Stimulated activated CD8-positive, alpha-beta memory T cell treated with anti-CD3 and anti-CD28 coated beads, Interleukin-7, amount 100 ng/mL, for 4 hours (primary cell): ENCODE results near the gene ZKSCAN3.
A peak's percentile ranks its signal among the peaks of the same experiment; 100 is the strongest.
"Not testable (repeated sequence)": the region's sequence is repeated elsewhere in the genome, so short reads cannot be mapped to it uniquely, and the experiment has no call there.

Experiments
- DNase-seq, 2 donors: peaks; one replicate each; pipeline ENCODE4 v3.0.0-alpha.2; 2020; ENCODE audit warnings: low read depth in 2 of 2

Gene ZKSCAN3

DNA sequence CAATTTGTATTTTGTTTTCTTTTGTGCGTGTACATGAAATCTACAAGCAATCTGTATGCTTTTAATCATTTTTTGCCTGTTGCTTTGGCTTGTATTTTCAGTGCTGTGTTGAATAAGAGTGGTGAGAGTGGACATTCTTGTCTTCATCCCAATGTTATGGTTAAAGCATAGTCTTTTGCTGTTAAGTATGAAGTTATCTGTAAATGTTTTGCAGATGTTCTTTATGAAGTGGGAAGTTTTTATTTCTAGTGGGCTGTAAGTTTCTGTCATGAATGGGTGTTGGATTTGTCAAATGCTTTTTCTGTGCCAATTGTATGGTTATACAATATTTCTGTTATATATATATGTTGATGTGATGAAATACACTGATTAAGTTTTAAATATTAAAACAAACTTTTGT is 24.2 kb downstream of the ZKSCAN3 start:
- no peak for DNase-seq

GRCh38 chr6:28377879-28378278 is 28.1 kb downstream of the ZKSCAN3 start:
- no peak for DNase-seq

- no peak for DNase-seq
These were observed 28.9 kb downstream of the ZKSCAN3 start for GRCh38 chr6:28378644-28379043.

- no peak for DNase-seq
These were observed 30.6 kb downstream of the ZKSCAN3 start for GRCh38 chr6:28380381-28380780.

GRCh38 chr6:28383235-28384142 is 33.7 kb downstream of the ZKSCAN3 start:
- peak in 1 of 2 donors; percentile 25 for DNase-seq

GRCh38 chr6:28384143-28384533 is 34.4 kb downstream of the ZKSCAN3 start:
- no peak for DNase-seq

DNA sequence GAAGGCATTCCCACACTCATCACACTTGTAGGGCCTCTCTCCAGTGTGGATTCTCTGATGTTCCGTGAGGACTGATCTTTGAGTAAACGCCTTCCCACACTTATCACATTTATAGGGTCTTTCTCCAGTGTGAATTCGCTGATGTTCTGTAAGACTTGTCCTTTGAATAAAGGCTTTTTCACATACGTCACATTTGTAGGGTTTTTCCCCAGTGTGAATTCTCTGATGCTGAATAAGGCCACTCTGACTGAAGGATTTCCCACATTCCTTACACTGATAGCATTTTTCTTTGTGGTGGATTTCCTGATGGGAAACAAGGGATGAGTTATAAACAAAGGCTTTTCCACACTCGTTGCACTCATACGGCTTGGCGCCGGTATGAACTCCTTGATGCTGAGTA is 40.9 kb downstream of the ZKSCAN3 start:
- DNase-seq: no peak

- DNase-seq: no peak
These were observed 44.3 kb downstream of the ZKSCAN3 start for GRCh38 chr6:28393912-28394662.

DNA sequence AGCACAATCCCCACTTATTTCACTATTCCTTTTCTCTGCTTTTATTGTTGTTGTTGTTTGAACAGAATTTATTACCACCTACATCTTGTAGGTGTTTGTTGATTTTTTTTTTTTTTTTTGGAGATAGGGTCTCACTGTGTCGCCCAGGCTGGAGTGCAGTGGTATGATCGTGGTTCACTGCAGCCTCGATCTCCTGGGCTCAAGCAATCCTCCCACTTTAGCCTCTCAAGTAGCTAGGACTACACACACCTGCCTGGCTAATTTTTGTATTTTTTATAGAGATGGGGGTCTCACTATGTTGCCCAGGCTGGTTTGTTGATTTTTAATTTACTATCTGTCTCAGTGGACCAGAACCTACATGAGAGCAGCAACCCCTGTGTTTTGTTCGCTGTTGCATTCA is 46.2 kb downstream of the ZKSCAN3 start:
- no peak for DNase-seq

DNA sequence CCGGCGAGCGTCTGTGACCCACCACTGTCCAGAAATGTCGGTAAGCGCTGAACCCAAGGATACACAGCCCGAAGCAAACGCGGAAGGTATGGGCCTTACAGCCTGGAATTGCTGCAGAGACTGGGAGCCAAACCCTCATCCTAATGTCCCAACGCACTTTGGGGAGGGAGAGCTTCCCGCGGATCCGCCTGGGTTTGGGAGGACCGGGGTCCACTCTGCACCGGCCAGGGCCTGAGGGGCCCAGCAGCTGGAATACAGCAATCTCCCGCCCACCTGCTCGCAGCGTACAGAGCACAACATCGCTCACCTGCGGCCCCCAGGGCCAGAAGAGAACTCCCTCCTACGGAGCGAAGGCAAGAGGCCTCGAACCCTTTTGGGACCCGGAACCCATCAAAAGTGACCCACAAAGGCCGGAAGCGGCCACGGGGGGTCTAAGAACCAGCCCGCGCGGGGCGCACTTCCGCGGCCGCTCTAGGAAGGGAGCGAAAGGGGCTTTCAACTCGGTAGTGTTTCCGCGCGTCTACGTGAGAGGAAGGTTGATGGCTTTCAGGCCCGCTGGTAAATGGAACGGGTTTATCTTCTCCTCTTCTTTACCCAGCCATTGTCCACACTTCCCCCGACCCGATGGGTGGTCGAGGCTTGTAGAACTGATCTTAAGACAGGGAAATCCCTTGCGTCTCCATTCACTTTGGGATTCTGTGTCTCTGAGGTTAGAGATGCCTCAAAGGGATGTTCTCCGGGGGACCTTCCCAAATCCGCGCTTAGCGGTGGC is 49.8 kb downstream of the ZKSCAN3 start, which contains the start of gene ZSCAN12:
Gene ZSCAN12 (minus strand): TSS at position 398 of the 772 bp plus-strand sequence. CDS start 1,342 bp downstream, outside the sequence.
- DNase-seq: peak; percentile 75 to 76

DNA sequence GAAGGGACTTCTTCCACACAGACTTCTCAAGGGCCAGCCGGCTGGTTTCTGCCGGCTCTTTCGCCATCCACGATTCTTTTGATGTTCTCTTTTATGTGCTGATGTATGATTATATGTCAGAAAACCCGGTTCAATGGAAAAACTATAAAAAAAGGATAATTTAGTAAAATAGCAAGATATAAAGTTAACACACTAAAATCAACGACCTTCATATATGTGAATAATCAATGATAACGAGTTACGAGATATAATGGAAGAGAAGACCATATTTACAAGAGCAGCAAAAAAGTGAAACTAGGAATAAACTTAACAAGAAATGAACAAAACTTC is 50.3 kb downstream of the ZKSCAN3 start:
- DNase-seq: no peak

- DNase-seq: no peak
These were observed 51.4 kb downstream of the ZKSCAN3 start for GRCh38 chr6:28401172-28401571.

DNA sequence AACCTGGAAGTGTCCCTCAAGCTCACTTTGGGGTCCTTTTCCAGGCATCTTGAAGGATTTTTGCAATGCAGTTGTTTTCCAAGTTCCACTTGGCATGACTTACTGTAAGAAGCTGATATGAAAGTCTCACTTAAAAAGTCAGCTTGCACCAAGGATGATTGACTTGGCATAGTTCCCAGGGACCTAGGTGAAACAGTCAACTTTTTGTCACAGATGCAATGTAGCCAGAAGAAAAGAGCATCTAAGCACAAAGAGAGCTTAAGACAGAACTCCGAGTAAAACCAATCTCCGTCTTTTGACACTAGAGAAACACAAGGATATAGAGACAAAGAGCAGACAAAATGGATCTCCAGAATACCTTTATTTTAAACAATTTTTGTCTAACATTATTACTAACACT is 52.5 kb downstream of the ZKSCAN3 start:
- no peak for DNase-seq

- DNase-seq: not testable (repeated sequence)
These were observed 54.2 kb downstream of the ZKSCAN3 start for GRCh38 chr6:28403923-28404322.

DNA sequence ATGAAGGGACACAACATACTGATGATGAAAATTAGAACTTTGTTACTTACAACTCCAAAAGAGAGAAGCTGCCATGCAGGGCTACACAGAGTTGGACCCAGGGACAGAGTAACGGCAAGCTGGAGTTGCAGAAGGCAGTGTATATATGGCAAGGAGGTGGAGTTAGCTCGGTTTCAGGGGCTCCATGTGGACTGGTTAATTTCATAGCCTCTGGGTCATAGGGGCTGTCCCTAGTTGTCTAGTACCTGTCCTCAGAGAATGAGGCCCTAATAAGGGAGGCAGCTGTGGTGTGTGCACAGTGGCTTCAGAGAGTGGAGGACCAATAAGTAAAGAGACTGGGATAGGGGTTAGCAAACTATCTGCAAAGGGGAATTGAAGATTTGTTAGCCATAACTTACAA is 57.7 kb downstream of the ZKSCAN3 start:
- DNase-seq: no peak

GRCh38 chr6:28408076-28408802 is 58.5 kb downstream of the ZKSCAN3 start:
- DNase-seq: no peak

DNA sequence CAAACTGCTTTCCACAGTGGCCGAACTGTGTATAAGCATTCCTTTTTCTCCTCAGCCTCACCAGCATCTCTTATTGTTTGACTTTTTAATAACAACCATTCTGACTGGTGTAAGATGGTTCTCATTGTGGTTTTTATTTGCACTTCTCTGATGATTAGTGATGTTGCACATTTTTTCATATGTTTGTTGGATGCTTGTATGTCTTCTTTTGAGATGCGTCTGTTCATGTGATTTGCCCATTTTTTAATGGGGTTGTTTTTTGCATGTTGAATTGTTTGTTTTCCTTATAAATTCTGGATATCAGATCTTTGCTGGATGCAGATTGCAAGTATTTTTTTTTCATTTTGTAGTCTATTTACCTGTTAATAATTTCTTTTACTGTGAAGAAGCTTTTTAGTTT is 61.0 kb downstream of the ZKSCAN3 start:
- DNase-seq: no peak

DNA sequence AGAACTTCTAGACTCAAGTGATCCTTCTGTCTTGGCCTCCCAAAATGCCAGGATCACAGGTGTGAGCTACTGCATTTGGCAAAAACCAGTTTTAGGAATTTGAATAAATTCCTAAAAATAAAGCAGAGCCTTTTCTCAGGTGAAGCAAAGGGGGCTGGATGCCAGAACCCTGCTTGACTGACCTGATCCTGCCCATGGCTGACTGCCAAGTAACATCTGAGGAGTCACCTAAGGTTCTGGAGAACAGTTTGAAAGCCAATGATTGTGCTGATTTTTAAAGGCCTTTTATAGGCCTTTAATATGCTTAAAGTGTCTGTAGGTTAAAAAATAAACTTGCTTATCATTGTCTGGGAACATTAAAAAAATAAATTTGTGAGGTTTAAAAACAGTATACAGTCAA is 63.9 kb downstream of the ZKSCAN3 start:
- DNase-seq: no peak
